ENCODE measurements around the gene RAD51D.
A peak's percentile ranks its signal among the peaks of the same experiment; 100 is the strongest.

RAD51D gene

GRCh38 chr17:35119370-35120165 is at the start of gene RAD51D:
RAD51D (minus strand) TSS chr17:35119860; CDS start chr17:35119613, 247 bp downstream.
- TF ChIP-seq MYC (IDR thresholded peaks at IDR 0.05; ENCODE audit: low read depth, low read length): 0 out of 2 replicates have a peak, but pooled peaks have one; percentile 5
- TF ChIP-seq MAX (IDR thresholded peaks at IDR 0.05; ENCODE audit: low read depth, low read length): peak; percentile 66
- TF ChIP-seq, protein P1, sequence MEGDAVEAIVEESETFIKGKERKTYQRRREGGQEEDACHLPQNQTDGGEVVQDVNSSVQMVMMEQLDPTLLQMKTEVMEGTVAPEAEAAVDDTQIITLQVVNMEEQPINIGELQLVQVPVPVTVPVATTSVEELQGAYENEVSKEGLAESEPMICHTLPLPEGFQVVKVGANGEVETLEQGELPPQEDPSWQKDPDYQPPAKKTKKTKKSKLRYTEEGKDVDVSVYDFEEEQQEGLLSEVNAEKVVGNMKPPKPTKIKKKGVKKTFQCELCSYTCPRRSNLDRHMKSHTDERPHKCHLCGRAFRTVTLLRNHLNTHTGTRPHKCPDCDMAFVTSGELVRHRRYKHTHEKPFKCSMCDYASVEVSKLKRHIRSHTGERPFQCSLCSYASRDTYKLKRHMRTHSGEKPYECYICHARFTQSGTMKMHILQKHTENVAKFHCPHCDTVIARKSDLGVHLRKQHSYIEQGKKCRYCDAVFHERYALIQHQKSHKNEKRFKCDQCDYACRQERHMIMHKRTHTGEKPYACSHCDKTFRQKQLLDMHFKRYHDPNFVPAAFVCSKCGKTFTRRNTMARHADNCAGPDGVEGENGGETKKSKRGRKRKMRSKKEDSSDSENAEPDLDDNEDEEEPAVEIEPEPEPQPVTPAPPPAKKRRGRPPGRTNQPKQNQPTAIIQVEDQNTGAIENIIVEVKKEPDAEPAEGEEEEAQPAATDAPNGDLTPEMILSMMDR (IDR thresholded peaks at IDR 0.05; ENCODE audit: low read depth, low read length): peak; percentile 77
- TF ChIP-seq POLR2A (IDR thresholded peaks at IDR 0.05; ENCODE audit: extremely low read depth, insufficient read length): peak; percentile 33
- DNase-seq (ENCODE audit: low read depth): peak; percentile 87
- H3K4me3 ChIP-seq (ENCODE audit: low read depth, low read length): peak within 1 kb of the TSS; percentile 78

DNA sequence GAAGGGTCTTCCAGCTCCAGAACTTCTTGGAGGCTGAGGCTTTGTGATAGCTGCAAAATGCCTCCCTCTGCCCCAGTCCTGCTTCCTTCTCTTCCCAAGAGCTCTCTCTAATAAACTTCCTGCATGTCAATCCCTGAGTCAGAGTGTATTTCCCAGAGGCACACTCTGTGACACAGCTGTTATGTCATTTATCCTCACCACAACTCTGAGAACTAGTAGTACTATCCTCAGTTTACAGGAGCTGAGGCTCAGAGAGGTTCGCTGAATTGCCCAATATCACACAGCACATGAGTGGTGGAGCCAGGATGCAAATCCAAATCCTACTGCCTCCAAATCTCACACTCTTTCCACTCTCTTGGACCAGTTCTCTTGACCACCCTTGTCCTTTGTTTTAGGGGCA is 48.0 kb upstream of the RAD51D start:
- DNase-seq (ENCODE audit: low read depth): no peak
- TF ChIP-seq, protein P1 (IDR thresholded peaks at IDR 0.05; ENCODE audit: low read depth, low read length): no peak
- TF ChIP-seq MAX (IDR thresholded peaks at IDR 0.05; ENCODE audit: low read depth, low read length): no peak
- TF ChIP-seq MYC (IDR thresholded peaks at IDR 0.05; ENCODE audit: low read depth, low read length): no peak
- TF ChIP-seq POLR2A (IDR thresholded peaks at IDR 0.05; ENCODE audit: extremely low read depth, insufficient read length): no peak
- no peak overlapping the region for H3K4me3 ChIP-seq (ENCODE audit: low read depth, low read length)

GRCh38 chr17:35167046-35167445 is 47.4 kb upstream of the RAD51D start:
- DNase-seq (ENCODE audit: low read depth): no peak
- TF ChIP-seq MYC (IDR thresholded peaks at IDR 0.05; ENCODE audit: low read depth, low read length) (no peak), MAX (IDR thresholded peaks at IDR 0.05; ENCODE audit: low read depth, low read length) (no peak), POLR2A (IDR thresholded peaks at IDR 0.05; ENCODE audit: extremely low read depth, insufficient read length) (no peak)
- TF ChIP-seq, protein P1 (IDR thresholded peaks at IDR 0.05; ENCODE audit: low read depth, low read length): no peak

GRCh38 chr17:35166526-35166925 is 46.9 kb upstream of the RAD51D start:
- TF ChIP-seq POLR2A (IDR thresholded peaks at IDR 0.05; ENCODE audit: extremely low read depth, insufficient read length) (no peak), MAX (IDR thresholded peaks at IDR 0.05; ENCODE audit: low read depth, low read length) (no peak), MYC (IDR thresholded peaks at IDR 0.05; ENCODE audit: low read depth, low read length) (no peak)
- TF ChIP-seq, protein P1 (IDR thresholded peaks at IDR 0.05; ENCODE audit: low read depth, low read length): no peak
- no peak overlapping the region for H3K4me3 ChIP-seq (ENCODE audit: low read depth, low read length)
- no peak for DNase-seq (ENCODE audit: low read depth)

More at GRCh38 chr17:35167046-35167445, 47.4 kb upstream of the RAD51D start:
- H3K4me3 ChIP-seq (ENCODE audit: low read depth, low read length): no peak overlapping the region

DNA sequence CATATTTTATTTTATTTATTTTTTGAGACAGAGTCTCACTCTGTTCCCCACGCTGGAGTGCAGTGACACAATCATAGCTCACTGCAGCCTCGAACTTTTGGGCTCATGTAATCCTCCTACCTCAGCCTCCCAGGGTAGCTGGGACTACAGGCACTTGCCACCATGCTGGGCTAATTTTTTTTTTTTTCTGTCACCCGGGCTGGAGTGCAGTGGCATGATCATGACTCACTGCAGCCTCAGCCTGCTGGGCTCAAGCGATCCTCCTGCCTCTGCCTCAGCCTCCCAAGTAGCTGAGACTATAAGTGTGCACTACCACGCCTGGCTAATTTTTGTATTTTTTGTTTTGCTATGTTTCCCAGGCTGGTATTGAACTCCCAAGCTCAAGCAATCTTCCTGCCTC is 45.1 kb upstream of the RAD51D start:
- DNase-seq (ENCODE audit: low read depth): no peak
- H3K4me3 ChIP-seq (ENCODE audit: low read depth, low read length): no peak overlapping the region
- TF ChIP-seq MAX (IDR thresholded peaks at IDR 0.05; ENCODE audit: low read depth, low read length) (no peak), MYC (IDR thresholded peaks at IDR 0.05; ENCODE audit: low read depth, low read length) (no peak)
- TF ChIP-seq, protein P1 (IDR thresholded peaks at IDR 0.05; ENCODE audit: low read depth, low read length): no peak

All from NB4 (cell line).